OCI-LY7 (cell line): ENCODE data around the gene NR5A1. TPM values are rescaled to one million over a fixed set of nuclear protein-coding genes. Genes with fewer than 3 reads are reported as not detected.

ENCODE experiments used
- BruUV-seq: library from RNA; stranded (reverse); fragments of 400-500 nt; replicated peaks from 2 replicates; lab custom pipeline; 2021; lab: Mats Ljungman, UMichigan
- CTCF ChIA-PET: fragments of 300-600 bp; sonication (Branson Sonifier 250); formaldehyde crosslinking; loops from one replicate; lab custom pipeline; 2022; ENCODE audit warnings: antibody characterized with exemption; ENCODE audit not compliant: unreplicated experiment; lab: Charles Lee
- POLR2A ChIA-PET: fragments of 300-600 bp; sonication (Branson Sonifier 250); formaldehyde crosslinking; loops from one replicate; lab custom pipeline; 2022; ENCODE audit warnings: antibody characterized with exemption; lab: Charles Lee
- DNase-seq: peaks from one replicate; pipeline ENCODE4 v3.0.0-alpha.2; 2015; ENCODE audit warnings: low spot score
- H2AFZ ChIP-seq: fragments of 200-600 bp; sonication (generic), shearing (Covaris generic); 2 replicates; pipeline ENCODE4 v1.6.1; 2014; ENCODE audit warnings: mild to moderate bottlenecking, antibody characterized with exemption, low read length, moderate library complexity
- H3K27ac ChIP-seq: fragments of 200-600 bp; sonication (generic); 2 replicates; pipeline ENCODE4 v1.5.1; 2014; ENCODE audit warnings: mixed run types, low read depth, mild to moderate bottlenecking, moderate library complexity, low read length, inconsistent platforms; ENCODE audit not compliant: poor library complexity, severe bottlenecking
- H3K36me3 ChIP-seq: fragments of 200-600 bp; sonication (generic); 2 replicates; pipeline ENCODE4 v1.6.1; 2014; ENCODE audit warnings: mild to moderate bottlenecking, antibody characterized with exemption, low read length, moderate library complexity, mixed read lengths; ENCODE audit not compliant: insufficient read depth
- H3K4me1 ChIP-seq: fragments of 200-600 bp; sonication (generic); 2 replicates; pipeline ENCODE4 v1.5.1; 2014; ENCODE audit warnings: mild to moderate bottlenecking, low read length; ENCODE audit not compliant: insufficient read depth, poor library complexity, severe bottlenecking
- H3K4me2 ChIP-seq: fragments of 200-600 bp; sonication (generic); 2 replicates; pipeline ENCODE4 v1.6.1; 2014; ENCODE audit warnings: mild to moderate bottlenecking, low read length
- H3K4me3 ChIP-seq: fragments of 200-600 bp; sonication (generic); 2 replicates; pipeline ENCODE4 v1.5.1; 2014; ENCODE audit warnings: mild to moderate bottlenecking, low read depth, low read length; ENCODE audit not compliant: poor library complexity, severe bottlenecking
- H3K79me2 ChIP-seq: fragments of 200-600 bp; sonication (generic); 2 replicates; pipeline ENCODE4 v1.6.1; 2016; ENCODE audit warnings: low read depth, mild to moderate bottlenecking, low read length, moderate library complexity, mixed read lengths; ENCODE audit not compliant: insufficient read depth
- H3K9me2 ChIP-seq: fragments of 200-600 bp; sonication (generic); 2 replicates; pipeline ENCODE4 v1.6.1; 2016; ENCODE audit warnings: mild to moderate bottlenecking, low read length, mixed read lengths; ENCODE audit not compliant: insufficient read depth
- H3K9me3 ChIP-seq: fragments of 200-600 bp; sonication (generic); 2 replicates; pipeline ENCODE4 v1.6.1; 2014; ENCODE audit warnings: mild to moderate bottlenecking, mixed run types, low read length, mixed read lengths
- H4K20me1 ChIP-seq: fragments of 200-600 bp; sonication (generic); 2 replicates; pipeline ENCODE4 v1.6.1; 2014; ENCODE audit warnings: mild to moderate bottlenecking, antibody characterized with exemption, low read length, moderate library complexity, mixed read lengths; ENCODE audit not compliant: insufficient read depth
- EZH2phosphoT487 ChIP-seq: fragments of 200-600 bp; sonication (generic); IDR thresholded peaks from 2 replicates; pipeline ENCODE4 v1.6.1; 2018; ENCODE audit warnings: low read depth, borderline replicate concordance, mild to moderate bottlenecking, mixed run types, antibody characterized with exemption, low read length, moderate library complexity, mixed read lengths
- intact Hi-C: fragments of 100-400 bp; cut with micrococcal nuclease; formaldehyde crosslinking; loops from one replicate; pipeline ENCODE4 v1.10.0; 2022; ENCODE audit not compliant: unreplicated experiment
- total RNA-seq, 2 experiments: library from RNA; depleted of rRNA in 1 of 2; stranded (reverse); fragments of >200 nt in 1 of 2; shearing (Covaris generic) in 1 of 2; gene quantifications; 2 replicates each; pipeline ENCODE4 v1.2.3, GENCODE V29; 2014 to 2022
- TF ChIP-seq, protein P1 (sequence below): fragments of 200-600 bp; sonication (generic); conservative IDR thresholded peaks from 2 replicates; pipeline ENCODE4 v1.5.1; 2014; ENCODE audit warnings: mild to moderate bottlenecking, antibody characterized with exemption, low read length, moderate library complexity, mixed read lengths

The NR5A1 gene
- total RNA-seq, 2 experiments from 2014 or later: not detected

DNA sequence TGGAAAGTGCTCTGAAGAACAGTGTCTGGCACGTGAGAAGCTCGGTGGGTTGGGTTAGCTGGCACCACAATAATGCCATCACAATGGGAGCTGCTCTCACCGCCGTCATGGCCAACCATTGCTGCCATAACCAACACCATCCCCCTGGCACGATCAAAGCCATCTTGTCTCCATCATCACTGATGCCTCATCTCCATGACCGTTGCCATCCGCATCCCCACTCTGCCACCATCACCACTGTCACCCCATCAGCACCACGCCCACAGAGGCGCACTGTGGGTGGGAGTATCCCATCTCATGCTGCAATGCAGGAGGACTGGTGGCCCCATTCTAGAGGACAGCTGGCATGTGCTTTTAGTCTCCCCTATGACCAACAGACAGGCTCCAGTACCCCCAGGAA lies 23.7 kb downstream of the NR5A1 start:
- Histone ChIP-seq H3K4me3 (no peak overlapping the region), H3K9me3 (no peaks in the 10 kb centered on the region), H2AFZ (no peak overlapping the region), H3K4me2 (no peak overlapping the region), H3K27ac (no peak overlapping the region), H3K79me2 (no peaks in the 10 kb centered on the region), H3K9me2 (no peaks in the 10 kb centered on the region), H3K36me3 (no peaks in the 10 kb centered on the region), H3K4me1 (peaks cover 5% of the 10 kb centered on the region), H4K20me1 (no peaks in the 10 kb centered on the region)
- ChIA-PET POLR2A (no interaction called here), CTCF (no interaction called here)
- no TSS peak for BruUV-seq
- no peak for DNase-seq
- no peak for TF ChIP-seq EZH2phosphoT487
- intact Hi-C loops: no loop called here

DNA sequence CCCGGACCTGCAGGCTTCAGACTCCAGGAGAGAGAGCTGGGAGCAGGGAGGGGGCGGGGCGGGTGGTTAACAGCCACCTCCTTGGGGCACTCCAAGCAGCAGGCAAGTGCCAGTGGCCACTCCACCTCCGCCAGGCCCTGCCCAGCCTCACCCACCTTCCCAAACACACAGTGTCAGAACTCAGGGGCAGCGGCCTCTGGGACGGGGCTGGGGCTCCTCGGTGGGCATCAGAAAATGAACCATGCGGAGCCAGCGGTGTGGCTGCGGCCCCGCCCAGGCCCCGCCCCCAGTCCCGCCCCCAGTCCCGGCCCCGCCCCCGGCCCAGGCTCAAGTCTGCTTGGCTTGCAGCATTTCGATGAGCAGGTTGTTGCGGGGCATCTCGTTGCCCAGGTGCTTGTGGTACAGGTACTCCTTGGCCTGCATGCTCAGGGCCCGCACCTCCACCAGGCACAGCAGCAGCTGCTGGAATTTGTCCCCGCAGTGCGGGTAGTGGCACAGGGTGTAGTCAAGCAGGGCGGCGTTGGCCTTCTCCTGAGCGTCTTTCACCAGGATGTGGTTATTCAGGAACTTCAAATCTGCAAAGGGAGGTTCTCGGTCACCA lies 24.7 kb downstream of the NR5A1 start:
- no peak overlapping the region for H3K4me3 ChIP-seq
- H2AFZ ChIP-seq: no peak overlapping the region
- H3K36me3 ChIP-seq: no peaks in the 10 kb centered on the region
- no peak overlapping the region for H3K4me2 ChIP-seq
- no peaks in the 10 kb centered on the region for H4K20me1 ChIP-seq
- no peak for TF ChIP-seq EZH2phosphoT487
- TF ChIP-seq, protein P1, sequence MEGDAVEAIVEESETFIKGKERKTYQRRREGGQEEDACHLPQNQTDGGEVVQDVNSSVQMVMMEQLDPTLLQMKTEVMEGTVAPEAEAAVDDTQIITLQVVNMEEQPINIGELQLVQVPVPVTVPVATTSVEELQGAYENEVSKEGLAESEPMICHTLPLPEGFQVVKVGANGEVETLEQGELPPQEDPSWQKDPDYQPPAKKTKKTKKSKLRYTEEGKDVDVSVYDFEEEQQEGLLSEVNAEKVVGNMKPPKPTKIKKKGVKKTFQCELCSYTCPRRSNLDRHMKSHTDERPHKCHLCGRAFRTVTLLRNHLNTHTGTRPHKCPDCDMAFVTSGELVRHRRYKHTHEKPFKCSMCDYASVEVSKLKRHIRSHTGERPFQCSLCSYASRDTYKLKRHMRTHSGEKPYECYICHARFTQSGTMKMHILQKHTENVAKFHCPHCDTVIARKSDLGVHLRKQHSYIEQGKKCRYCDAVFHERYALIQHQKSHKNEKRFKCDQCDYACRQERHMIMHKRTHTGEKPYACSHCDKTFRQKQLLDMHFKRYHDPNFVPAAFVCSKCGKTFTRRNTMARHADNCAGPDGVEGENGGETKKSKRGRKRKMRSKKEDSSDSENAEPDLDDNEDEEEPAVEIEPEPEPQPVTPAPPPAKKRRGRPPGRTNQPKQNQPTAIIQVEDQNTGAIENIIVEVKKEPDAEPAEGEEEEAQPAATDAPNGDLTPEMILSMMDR: no peak
- no peak for DNase-seq
- CTCF ChIA-PET: no interaction called here
- intact Hi-C loops: no loop called here
- POLR2A ChIA-PET: no interaction called here
- peaks cover 5% of the 10 kb centered on the region for H3K4me1 ChIP-seq
- no peaks in the 10 kb centered on the region for H3K79me2 ChIP-seq
- no peaks in the 10 kb centered on the region for H3K9me3 ChIP-seq
- H3K9me2 ChIP-seq: no peaks in the 10 kb centered on the region
- no peak overlapping the region for H3K27ac ChIP-seq
- no TSS peak for BruUV-seq

DNA sequence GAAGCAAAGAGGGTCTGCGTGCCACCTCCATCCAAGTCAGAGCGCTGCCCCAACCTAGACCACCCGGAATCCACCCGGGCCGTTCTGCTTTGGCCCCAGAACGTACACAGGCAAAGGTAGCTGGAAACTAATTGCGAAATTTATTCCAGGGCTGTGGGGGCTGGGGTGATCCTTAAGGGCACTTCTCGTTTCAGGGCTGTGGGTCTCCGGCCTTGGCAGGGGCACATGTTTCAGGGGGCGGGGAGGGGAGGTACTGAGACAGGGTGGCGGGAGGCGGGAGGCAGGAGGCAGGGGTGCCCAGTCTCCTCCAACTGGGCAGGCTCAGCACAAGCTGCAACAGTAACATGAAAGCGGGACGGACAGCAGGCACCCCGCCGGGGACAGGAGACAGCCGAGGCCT lies 26.1 kb downstream of the NR5A1 start:
- Histone ChIP-seq H3K4me1 (peaks cover 11% of the 10 kb centered on the region), H3K4me2 (no peak overlapping the region), H3K79me2 (no peaks in the 10 kb centered on the region), H2AFZ (no peak overlapping the region), H3K36me3 (no peaks in the 10 kb centered on the region), H3K4me3 (no peak overlapping the region), H3K27ac (no peak overlapping the region), H3K9me2 (no peaks in the 10 kb centered on the region), H3K9me3 (no peaks in the 10 kb centered on the region), H4K20me1 (no peaks in the 10 kb centered on the region)
- POLR2A ChIA-PET: no interaction called here
- BruUV-seq: no TSS peak
- TF ChIP-seq EZH2phosphoT487: no peak
- TF ChIP-seq, protein P1: no peak
- DNase-seq: no peak
- intact Hi-C loops: no loop called here
- CTCF ChIA-PET: interaction anchor here (0.7 kb wide), 1 partner anchor 108 kb away, joined by 6 read pairs; no protein-coding TSS in a partner anchor
